Frontal cortex (tissue), 4 donors: ENCODE results near the gene CDH23. TPM values are rescaled to one million over a fixed set of nuclear protein-coding genes. Genes with fewer than 3 reads are reported as not detected.

ENCODE experiments used
- DNase-seq, 2 donors: peaks; one replicate each; pipeline ENCODE4 v3.0.0; 2012; ENCODE audit warnings: low spot score in 2 of 2
- FAIRE-seq: peaks from 2 replicates; lab custom pipeline; 2012; peaks lifted over from hg19 to GRCh38; lab: Jason Lieb, UNC
- total RNA-seq: library from RNA; depleted of rRNA; stranded (reverse); fragments of >200 nt; gene quantifications from one replicate; pipeline ENCODE4 v1.2.3, GENCODE V29; 2014
- donor health status: control.
- donor health status: control.
- donor health status: control.

The CDH23 gene
- total RNA-seq, 1 donor from 2014 or later, result 3.3 TPM

DNA sequence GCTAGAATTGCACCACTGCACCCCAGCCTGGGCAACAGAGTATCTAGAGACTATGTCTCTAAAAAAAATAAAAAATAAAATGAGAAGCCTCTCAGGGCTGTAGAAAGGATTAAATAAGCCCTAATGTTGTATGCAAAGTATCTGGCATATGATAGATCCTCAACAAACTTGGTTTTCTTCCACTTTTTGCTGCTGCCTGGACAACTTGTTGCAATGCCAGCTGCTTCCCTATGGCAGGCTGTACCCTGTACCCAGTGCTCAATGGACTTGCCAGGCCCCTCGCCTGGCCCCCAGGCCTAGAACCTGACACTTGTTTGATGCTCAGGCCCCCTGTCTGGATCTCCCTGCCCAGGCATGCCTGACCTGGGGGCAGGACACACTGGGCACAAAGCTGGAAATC, 28.5 kb upstream of the CDH23 start:
- DNase-seq, result no peak
- FAIRE-seq, result no peak

DNA sequence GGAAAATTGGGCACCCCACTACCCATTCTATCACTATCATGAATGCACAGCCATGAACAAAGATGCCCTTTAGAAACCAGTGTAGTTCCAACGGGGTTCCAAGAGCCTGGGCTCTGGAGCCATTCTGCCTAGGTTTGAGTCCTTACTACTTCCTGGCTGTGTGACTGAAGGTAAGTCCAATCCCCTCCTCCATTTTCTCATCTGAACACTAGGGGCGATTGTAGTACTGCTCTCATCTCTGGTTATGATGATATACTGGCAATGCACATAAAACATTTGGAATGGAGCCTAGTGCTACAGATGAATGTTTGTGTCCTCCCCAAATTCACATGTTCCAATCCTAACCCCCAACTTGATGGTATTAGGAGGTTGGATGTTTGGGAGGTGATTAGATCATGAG, 28.1 kb upstream of the CDH23 start:
- DNase-seq, result no peak
- no peak for FAIRE-seq

DNA sequence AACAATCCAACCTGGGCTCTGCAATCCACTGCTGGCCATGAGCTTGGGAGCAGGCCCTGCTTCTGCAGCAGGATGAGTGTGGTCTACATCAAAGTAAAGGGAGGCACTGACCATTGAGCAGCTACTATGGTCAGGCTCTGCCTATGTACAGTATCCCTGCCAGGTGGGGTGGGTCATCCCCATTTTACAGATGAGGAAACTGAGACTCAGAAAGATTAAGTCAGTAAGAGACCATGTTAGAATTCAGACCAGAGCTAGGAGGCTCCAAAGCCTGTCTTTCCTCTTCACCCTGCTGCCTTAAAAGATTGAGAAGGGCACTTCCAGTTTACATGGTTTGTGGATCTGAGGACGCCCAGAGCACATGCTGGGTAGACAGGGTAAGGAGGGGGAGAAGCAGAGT, 27.1 kb upstream of the CDH23 start:
- DNase-seq (no peak), FAIRE-seq (no peak)

DNA sequence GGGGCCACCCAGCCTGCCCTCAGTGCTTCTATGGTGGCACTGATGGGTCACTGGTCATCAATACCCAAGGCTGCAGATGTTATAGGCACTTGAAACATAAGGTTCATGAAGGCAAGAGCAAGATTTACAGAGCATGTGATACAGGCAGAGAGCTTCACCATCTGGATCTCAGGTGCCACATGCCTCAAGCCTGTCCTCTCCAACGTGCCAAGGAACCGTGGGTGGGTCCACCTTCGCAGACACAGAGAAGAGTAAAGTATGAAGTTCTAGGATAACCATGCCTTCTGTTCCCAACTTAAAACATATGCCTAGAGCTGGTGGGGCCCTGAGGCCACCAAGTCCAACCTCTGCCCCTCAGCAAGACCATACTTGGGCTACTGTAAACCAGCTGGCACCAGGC, 26.7 kb upstream of the CDH23 start:
- FAIRE-seq (no peak), DNase-seq (no peak)

DNA sequence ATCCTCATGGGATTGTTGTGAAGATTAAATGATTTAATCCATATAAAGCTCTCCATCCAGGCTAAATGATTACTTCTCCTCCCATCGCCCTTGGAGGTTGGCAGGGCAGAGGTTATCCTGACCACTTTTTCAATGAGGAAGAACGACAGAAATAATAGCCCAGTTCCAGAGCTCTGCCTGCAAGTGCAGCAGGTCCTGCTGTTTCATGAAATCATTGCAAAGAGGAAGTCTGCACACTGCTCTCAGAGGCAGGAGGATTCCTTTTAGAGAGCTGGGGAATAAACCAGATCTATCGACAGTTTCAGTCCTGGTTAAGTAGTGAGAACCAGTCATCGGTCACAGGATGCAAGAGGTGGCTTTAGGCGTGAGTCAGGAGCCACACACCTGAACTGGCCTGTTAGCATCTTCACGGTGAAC, 25.0 kb upstream of the CDH23 start:
- no peak for FAIRE-seq
- no peak for DNase-seq

DNA sequence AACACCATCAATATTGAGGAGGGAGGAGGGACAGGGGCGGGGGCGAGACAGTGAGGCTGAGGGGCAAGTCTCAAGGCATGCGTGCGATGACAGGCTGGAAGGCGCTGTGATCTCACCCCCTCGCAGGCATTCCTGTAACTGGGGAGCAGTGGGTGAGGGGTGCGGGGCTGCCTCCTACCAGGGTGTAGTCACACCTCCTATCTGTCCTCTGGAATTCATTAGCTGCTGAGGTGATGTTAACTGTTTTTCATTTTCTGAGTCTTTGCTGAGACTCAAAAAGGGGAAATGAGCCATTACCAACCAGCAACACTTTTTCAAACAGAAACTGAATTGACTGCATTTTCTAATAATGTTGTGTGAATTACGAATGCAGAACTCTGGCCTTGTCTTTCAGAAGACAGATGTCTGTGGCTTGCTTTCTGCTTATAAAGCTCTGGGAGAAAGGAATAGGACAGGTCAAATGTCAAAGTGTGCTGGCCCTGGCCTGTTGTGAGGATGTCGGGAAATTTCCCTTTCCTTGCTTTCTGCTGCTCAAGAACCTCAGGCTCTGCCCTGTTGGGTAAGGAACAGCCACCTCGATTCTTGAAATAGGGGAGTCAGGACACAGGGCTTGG, 23.7 kb upstream of the CDH23 start:
- no peak for FAIRE-seq
- no peak for DNase-seq

DNA sequence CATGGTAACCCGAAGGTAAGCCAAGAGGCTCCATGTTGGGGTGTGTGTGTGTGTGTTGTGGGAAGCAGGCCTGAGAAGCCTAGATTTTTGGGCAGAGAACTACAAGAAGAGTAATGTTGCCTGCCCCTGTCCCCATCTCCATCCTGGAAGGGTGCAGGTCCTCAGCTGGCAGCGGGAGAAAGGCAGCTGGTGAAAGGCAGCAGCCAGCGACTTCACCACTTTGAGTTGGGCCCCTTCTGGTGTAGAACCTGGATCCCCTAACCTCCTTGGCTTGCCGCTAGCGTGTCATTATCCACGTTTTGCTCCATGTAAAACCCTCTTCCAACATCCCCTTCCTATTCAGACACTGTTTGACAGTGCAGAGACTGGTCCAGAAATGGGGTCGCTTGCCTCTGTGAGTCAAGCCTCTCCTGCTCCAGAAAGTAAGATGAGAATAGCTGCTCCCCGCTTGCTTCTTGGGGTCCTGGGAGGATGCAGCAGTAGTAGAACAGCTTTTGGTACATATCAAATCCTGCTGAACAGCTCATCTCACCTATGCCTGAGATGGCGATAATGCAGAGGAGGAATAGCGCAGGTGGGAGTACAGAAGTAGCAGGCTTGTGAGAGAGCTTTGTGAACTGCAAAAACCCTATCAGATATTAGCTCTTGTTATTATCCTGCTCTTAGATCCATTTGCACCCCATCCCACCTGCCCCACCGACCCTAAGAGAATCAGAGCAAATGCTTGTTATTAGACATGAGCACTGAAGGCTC, 22.1 kb upstream of the CDH23 start:
- FAIRE-seq, result no peak
- DNase-seq, result no peak

DNA sequence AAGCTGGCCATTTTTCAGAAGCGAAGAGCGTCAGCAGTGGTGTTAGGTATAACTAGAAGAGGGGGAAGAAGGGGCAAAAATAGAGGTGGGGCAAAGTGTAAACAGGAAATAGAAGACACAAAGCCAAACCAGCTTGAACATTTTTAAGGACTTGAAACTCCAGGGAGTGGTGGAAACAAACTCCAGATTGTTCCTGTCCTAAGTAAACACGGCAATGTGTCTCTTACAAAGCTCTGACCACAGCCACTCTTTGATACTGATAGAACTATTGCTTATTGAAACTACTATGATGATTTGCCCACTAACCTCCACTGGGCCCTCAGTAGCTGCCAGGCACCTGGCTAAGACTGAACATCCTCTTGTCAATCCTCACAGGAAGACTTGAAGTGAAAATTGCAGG, 20.8 kb upstream of the CDH23 start:
- FAIRE-seq (no peak), DNase-seq (no peak)

DNA sequence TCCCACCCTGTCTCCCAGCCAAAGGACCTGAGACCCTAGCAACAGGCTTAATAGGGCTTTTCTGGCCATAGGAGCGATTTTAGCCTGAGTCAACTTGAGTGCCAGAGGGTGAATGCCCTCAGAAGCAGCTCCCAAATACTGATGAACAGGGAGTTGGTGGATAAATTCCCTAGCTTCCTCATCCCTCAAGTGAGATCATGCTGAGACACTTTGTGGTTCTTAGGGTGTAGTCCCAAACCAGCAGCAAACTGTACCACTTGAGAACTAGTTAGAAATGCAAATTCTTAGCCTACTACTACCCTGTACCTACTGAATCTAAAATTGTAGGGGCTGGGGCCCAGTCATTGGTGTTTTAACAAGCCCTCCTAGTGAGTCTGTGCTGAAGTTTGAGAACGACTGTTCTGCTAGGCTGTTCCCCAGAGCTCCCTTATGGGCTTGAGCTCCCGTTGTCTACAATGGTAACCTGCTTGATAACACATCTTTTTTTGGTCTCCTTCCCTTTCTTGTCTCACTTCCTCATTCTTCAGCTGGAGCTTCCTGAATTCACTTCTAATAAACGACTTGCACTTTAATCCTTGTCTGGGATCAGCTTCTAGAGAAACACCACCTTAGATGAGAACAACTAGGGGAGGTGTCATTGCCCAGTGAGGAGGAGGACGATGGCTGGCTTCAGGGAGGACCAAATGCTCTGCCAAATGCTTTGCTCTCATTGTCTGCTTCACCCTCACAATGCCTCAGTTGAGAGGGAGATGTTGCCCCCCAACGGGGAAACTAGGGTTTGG, 18.2 kb upstream of the CDH23 start:
- no peak for FAIRE-seq
- no peak for DNase-seq

DNA sequence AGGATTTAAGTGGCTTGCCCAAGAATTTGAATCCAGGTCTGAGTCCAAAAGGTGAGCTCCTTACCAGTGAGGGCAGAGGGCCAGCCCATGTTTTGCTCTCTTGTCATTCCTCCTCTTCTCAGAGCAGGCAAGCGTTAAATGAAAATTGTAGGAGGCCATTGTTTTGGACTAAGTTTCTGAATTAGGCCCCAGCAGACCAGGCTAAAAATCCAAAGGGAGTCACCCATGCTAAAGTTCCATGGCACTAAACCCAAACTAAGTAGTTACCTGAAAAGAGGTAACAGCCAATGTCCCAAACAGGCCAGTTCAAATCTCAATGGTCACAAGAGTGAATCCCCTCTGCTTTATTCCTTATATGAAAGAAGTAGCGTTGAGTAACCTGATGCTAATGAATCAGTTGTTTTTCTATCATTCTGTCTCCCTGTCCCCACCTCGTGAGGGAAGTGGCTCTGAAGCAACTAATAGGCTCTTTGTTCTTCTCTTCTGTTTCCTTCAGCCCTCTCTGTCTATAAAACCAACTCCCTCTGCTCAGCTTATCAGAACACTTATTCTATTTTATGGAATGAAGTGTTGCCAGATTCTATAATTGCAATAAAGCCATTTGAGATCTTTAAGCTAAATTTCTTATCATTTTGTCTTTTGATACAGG, 17.5 kb upstream of the CDH23 start:
- FAIRE-seq (no peak), DNase-seq (no peak)

DNA sequence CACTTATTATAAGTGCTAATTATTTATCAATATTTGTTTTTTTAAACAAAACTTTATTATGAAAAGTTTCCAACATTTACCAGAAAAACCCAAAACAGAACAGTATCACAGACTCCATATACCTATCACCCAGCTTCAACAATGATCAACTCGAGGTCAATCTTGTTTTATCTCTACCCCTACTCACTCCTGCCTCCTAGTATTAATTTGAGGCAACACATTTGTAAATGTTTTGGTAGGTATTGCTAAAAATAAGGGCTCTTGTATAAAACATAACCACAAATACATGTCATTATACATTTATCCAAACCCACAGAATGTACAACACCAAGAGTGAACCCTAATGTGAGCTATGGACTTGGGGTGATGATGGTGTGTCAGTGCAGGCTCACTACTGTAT, 15.9 kb upstream of the CDH23 start:
- no peak for DNase-seq
- FAIRE-seq, result no peak

DNA sequence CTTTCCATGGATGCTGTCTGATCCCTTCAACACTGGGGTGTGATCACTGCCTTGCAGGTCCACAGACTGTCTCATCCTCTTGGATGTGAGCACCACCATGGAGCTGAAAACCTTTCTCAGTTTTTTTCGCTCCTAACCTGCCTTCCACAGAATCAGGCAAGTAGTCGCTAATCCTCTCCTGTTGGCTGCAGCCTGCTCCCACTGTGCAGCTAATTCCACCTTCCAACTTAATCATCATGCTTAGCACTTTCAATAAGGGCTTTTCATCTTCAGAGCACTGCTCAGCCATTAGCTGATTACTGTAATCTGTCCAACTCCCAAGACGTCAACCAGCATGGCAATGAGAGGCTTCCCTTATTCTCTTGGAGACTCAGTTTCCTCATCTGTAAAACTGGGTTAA, 15.1 kb upstream of the CDH23 start:
- DNase-seq, result no peak
- FAIRE-seq, result no peak

DNA sequence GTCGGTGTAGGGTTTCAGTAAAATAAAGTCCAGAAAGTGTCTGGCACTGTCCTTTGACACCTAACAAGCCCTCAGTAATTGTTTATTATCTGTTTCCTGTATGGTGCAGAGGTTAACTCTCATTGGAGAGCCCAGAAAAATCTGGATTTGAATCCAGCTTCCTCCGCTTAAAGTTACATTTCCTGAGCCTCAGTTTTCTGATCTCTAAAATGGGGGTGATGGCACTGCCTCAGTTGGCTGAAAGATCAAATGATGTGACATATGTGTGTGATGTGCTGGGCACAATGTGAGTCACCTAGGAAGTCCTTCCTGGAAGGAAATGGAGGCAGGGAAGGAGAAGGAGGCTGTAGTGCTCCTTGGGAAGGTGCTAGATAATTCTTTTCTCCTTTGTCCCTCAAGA, 14.7 kb upstream of the CDH23 start:
- no peak for DNase-seq
- FAIRE-seq, result no peak

DNA sequence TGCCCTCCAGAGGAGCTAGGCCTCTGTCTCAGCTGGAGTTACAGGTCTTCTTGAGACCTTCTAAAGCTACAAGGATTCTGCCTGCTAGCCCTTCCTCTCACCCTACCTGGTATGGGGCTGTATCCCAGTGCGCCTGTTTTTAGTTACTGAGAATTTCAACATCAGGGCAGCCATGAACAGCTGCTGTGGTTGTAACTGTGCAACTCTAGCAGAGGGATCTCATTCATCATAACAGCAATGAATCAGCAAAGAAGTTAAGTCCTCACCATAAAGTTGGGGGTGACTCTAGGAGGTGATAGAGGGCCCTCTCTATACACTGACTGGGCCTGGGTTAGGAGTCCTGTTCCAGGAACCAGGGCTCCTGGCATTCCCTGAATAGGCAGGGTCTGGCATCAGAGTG, 14.0 kb upstream of the CDH23 start:
- DNase-seq (no peak), FAIRE-seq (no peak)

DNA sequence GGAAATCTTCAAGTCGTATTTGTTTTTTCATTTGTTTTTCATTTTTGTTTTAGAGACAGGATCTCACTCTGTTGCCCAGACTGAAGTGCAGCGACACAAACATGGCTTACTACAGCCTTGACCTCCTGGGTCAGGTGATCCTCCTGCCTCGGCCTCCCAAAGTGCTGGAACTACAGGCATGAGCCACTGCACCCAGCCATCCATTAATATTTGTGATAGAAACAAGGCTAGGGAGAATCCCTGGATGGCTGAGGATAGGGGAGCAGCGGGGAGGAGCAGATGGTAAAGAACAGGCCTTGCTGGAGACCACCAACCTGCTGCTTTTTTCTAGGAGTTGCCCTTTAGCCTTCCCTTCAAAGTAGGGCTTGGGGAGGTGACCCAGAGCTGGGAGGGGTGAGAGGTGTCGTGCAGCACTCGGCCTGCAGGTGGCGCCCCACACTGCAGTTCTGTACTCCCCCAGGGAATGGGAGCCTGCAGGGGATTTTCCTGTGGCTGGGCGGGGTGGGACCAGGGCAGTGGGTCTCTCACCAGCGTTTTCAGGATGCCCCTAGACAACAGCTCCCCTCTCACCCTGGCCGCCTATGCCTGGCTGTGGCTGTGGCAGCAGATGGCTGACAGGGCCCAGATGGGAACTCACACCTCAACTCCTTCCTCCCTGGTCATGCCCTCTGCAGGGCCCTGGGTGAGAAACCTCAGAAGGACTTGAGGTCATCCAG, 12.6 kb upstream of the CDH23 start:
- FAIRE-seq, result no peak
- peak; percentile 52 to 70 for DNase-seq

DNA sequence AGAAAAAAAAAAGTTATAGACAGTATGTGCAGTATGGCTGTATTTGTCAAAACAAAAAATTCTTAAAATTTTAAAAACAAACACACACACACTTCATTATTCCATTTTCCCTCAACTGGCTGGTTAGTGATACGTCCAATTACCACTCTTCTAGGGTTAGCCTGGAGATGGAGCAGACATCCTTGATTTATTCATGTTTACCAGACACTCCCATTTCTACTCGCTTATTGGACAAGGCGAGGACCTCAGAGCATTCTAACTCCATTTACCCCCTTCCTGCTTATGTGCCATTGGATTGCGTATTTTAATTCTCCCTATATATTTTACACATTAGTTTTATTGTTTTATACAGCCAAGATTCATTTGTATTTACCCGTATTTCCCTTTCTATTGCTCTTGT, 8.5 kb upstream of the CDH23 start:
- FAIRE-seq (no peak), DNase-seq (no peak)

DNA sequence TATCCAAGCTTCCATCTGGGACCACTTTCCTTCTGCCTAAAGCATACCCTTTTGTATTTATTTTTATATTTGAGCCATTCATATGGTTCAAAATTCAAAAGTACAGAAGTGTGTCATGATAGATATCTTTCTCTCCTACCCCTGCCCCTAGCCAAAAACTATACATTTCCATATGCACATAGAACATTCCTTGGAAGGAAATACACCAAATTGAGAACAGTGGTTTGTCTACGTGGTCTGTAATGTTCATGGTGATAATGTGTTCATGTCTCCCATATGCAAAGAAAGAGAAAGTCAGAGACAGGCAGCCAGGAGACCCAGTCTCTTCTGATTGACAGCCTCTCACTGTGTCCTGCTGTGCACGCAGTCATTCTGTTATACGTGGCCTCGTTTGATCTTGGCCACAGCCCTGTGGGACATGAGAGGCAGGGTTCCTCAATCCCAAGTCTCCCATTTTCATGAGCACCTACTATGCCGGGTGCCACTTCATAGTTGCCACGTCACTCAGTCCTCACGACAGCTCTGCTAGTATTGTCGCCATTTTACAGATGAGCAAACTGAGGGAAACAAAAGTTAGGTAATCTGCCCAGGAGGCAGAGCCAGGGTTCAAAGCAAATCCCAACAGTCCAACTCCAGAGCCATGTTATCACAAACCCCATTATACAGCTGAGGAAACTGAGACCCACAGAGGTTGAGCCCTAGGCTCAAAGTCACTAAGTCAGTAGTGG, 8.0 kb upstream of the CDH23 start:
- FAIRE-seq (no peak), DNase-seq (no peak)

DNA sequence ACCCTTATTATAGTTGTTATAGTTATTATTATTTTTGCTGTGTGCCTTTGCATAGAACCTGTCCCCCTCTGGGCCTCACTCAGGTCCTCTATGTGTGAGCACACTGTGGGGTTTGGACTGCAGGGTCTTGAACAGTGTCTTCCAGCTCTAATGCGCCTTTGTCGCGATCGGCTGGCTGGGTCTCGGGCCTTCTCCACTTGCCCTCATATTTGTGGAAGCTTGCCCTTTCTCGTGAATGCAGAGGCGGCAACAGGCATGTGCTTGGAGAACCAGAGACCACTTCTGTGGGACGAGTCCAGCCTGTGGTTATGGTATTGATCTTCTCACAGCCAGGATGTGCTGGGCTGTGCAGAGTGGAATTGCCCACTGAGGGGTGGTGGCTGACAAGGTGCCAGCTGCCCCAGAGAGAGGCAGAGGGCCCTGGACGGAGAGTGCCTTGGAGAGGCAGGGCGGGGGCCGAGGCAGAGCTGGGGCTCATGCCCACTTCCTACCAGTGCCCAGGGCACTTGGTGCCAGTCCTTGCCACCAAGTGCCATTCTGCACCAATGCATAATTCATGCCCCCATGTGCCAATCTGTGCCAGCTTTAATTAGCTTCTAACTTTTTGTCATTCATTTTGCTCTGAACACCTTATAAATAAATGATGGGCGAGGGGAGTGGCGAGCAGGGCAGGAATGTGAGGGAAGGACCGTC, 6.8 kb upstream of the CDH23 start:
- DNase-seq, result no peak
- FAIRE-seq, result no peak

DNA sequence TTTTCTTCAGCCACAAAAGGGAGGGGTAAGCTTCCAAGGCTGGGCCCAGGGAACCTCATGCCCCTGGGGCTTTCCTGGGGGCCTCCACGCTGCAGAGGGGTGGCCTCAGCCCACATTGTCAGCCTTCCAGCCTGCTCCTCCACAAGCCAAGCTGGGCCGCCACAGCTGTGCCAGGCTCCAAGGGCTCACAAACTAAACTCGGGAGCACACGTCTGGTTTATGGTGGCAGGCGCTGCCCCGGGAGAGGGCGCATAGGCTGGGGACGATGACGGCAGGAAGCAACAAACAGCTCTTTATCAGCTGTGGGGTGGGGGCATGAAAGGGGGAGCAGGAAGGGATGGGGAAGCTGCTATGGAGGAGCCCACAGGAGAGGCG, 6.3 kb upstream of the CDH23 start:
- no peak for FAIRE-seq
- peak in 1 of 2 donors; percentile 48 for DNase-seq
